ENCODE data around the gene ANXA5. TPM values are rescaled to one million over a fixed set of nuclear protein-coding genes. Genes with fewer than 3 reads are reported as not detected.

ANXA5 gene
- total RNA-seq, 1 donor from 2014 or later, result 682 TPM

- peak overlapping the region; percentile 62 for H3K4me2 ChIP-seq (ENCODE audit: low read length)
- peaks cover 23% of the 10 kb centered on the region for H3K4me1 ChIP-seq (ENCODE audit: insufficient read depth, low read length)
- H3K9ac ChIP-seq (ENCODE audit: low read length), result no peak overlapping the region
- H2AFZ ChIP-seq (ENCODE audit: low read depth, low read length), result no peak overlapping the region
- no peaks in the 10 kb centered on the region for H3K36me3 ChIP-seq (ENCODE audit: insufficient read depth, low read length)
- H4K20me1 ChIP-seq (ENCODE audit: insufficient read depth, low read length), result no peaks in the 10 kb centered on the region
- no peak overlapping the region for H3K4me3 ChIP-seq (ENCODE audit: insufficient read depth, low read depth, low read length)
- Mint-ChIP-seq H3K9me3 (ENCODE audit: unreplicated experiment) (no peaks in the 10 kb centered on the region), H3K27ac (ENCODE audit: unreplicated experiment) (peak overlapping the region; percentile 1), H3K4me1 (ENCODE audit: low read depth, unreplicated experiment) (peaks cover 38% of the 10 kb centered on the region), H3K4me3 (ENCODE audit: unreplicated experiment) (peak overlapping the region; percentile 9), H3K27me3 (ENCODE audit: low read depth, unreplicated experiment) (no peaks in the 10 kb centered on the region), H3K36me3 (ENCODE audit: low read depth, unreplicated experiment) (no peaks in the 10 kb centered on the region)
- H3K9me3 ChIP-seq (ENCODE audit: insufficient read depth, low read depth, low read length), result no peaks in the 10 kb centered on the region
- TF ChIP-seq CTCF (IDR thresholded peaks at IDR 0.05; ENCODE audit: insufficient read depth, low read depth, low read length) (no peak), EZH2 (IDR thresholded peaks at IDR 0.05; ENCODE audit: insufficient read depth, low read length) (no peak)
- no peak overlapping the region for H3K27ac ChIP-seq (ENCODE audit: low read depth, low read length)
- H3K79me2 ChIP-seq (ENCODE audit: insufficient read depth, low read length), result no peaks in the 10 kb centered on the region
- DNase-seq (ENCODE audit: low read depth), result peak; percentile 95
- no peaks in the 10 kb centered on the region for H3K27me3 ChIP-seq (ENCODE audit: insufficient read depth, low read length)
- FAIRE-seq, result no peak
Measured at GRCh38 chr4:121706595-121707021, 9.8 kb upstream of the ANXA5 start.

DNA sequence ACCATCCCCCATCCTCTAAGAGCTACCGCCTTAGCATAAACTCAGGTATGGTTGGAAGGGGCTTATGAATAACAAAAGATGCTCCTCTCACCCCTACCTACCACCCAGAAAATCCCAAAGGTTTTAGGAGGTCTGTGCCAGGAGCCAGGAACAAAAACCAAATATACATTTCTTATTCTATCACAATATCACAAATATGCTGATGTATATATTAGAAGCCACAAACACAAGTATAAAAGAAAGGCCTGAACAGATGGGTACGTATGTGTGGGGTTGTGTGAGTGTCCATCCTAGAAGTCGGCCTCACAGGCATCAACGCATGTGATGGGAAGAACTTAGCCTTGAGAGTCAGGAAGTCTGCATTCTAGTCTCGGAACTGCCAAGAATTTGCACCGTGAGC, 8.7 kb upstream of the ANXA5 start:
- H3K27me3 ChIP-seq (ENCODE audit: insufficient read depth, low read length), result no peaks in the 10 kb centered on the region
- H3K4me3 ChIP-seq (ENCODE audit: insufficient read depth, low read depth, low read length), result no peak overlapping the region
- no peak overlapping the region for H3K4me2 ChIP-seq (ENCODE audit: low read length)
- H3K9me3 ChIP-seq (ENCODE audit: insufficient read depth, low read depth, low read length), result no peaks in the 10 kb centered on the region
- no peaks in the 10 kb centered on the region for H3K27me3 Mint-ChIP-seq (ENCODE audit: low read depth, unreplicated experiment)
- FAIRE-seq, result no peak
- no peak for TF ChIP-seq EZH2 (IDR thresholded peaks at IDR 0.05; ENCODE audit: insufficient read depth, low read length)
- no peak for TF ChIP-seq CTCF (IDR thresholded peaks at IDR 0.05; ENCODE audit: insufficient read depth, low read depth, low read length)
- no peaks in the 10 kb centered on the region for H3K36me3 ChIP-seq (ENCODE audit: insufficient read depth, low read length)
- no peak overlapping the region for H3K27ac Mint-ChIP-seq (ENCODE audit: unreplicated experiment)
- peaks cover 19% of the 10 kb centered on the region for H3K4me1 ChIP-seq (ENCODE audit: insufficient read depth, low read length)
- no peak overlapping the region for H3K27ac ChIP-seq (ENCODE audit: low read depth, low read length)
- H4K20me1 ChIP-seq (ENCODE audit: insufficient read depth, low read length), result no peaks in the 10 kb centered on the region
- no peak overlapping the region for H3K4me3 Mint-ChIP-seq (ENCODE audit: unreplicated experiment)
- H3K9me3 Mint-ChIP-seq (ENCODE audit: unreplicated experiment), result no peaks in the 10 kb centered on the region
- no peaks in the 10 kb centered on the region for H3K36me3 Mint-ChIP-seq (ENCODE audit: low read depth, unreplicated experiment)
- no peak overlapping the region for H3K9ac ChIP-seq (ENCODE audit: low read length)
- H2AFZ ChIP-seq (ENCODE audit: low read depth, low read length), result no peak overlapping the region
- H3K4me1 Mint-ChIP-seq (ENCODE audit: low read depth, unreplicated experiment), result peaks cover 39% of the 10 kb centered on the region
- DNase-seq (ENCODE audit: low read depth), result no peak
- H3K79me2 ChIP-seq (ENCODE audit: insufficient read depth, low read length), result no peaks in the 10 kb centered on the region

DNA sequence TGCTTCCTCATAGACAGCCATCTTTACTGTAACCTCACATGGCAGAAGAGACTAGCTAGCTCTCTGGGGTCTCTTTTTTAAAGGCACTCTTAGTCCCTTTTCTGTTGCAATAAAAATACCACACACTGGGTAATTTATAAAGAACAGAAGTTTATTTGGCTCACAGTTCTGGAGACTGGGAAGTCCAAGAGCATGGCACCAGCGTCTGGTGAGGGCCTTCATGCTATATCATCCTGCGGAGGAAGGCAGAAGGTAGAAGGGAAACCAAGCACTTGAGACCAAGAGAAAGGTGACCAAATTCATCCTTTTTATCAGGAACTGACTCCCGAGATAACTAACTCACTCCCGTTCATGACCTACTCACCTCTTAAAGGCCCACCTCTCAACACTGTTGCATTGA, 5.4 kb upstream of the ANXA5 start:
- Histone ChIP-seq H3K27ac (ENCODE audit: low read depth, low read length) (no peak overlapping the region), H3K9ac (ENCODE audit: low read length) (no peak overlapping the region), H2AFZ (ENCODE audit: low read depth, low read length) (no peak overlapping the region), H3K4me2 (ENCODE audit: low read length) (no peak overlapping the region), H4K20me1 (ENCODE audit: insufficient read depth, low read length) (no peaks in the 10 kb centered on the region), H3K4me3 (ENCODE audit: insufficient read depth, low read depth, low read length) (no peak overlapping the region), H3K79me2 (ENCODE audit: insufficient read depth, low read length) (peaks cover 1% of the 10 kb centered on the region), H3K9me3 (ENCODE audit: insufficient read depth, low read depth, low read length) (no peaks in the 10 kb centered on the region), H3K36me3 (ENCODE audit: insufficient read depth, low read length) (no peaks in the 10 kb centered on the region), H3K27me3 (ENCODE audit: insufficient read depth, low read length) (no peaks in the 10 kb centered on the region), H3K4me1 (ENCODE audit: insufficient read depth, low read length) (peaks cover 15% of the 10 kb centered on the region)
- Mint-ChIP-seq H3K4me3 (ENCODE audit: unreplicated experiment) (no peak overlapping the region), H3K4me1 (ENCODE audit: low read depth, unreplicated experiment) (peaks cover 48% of the 10 kb centered on the region), H3K27me3 (ENCODE audit: low read depth, unreplicated experiment) (no peaks in the 10 kb centered on the region), H3K27ac (ENCODE audit: unreplicated experiment) (no peak overlapping the region), H3K36me3 (ENCODE audit: low read depth, unreplicated experiment) (no peaks in the 10 kb centered on the region), H3K9me3 (ENCODE audit: unreplicated experiment) (no peaks in the 10 kb centered on the region)
- TF ChIP-seq EZH2 (IDR thresholded peaks at IDR 0.05; ENCODE audit: insufficient read depth, low read length) (no peak), CTCF (IDR thresholded peaks at IDR 0.05; ENCODE audit: insufficient read depth, low read depth, low read length) (no peak)
- FAIRE-seq, result no peak
- no peak for DNase-seq (ENCODE audit: low read depth)
